Epithelial cell of proximal tubule (primary cell): ENCODE measurements around the gene SMURF1. TPM values are rescaled to one million over a fixed set of nuclear protein-coding genes. Genes with fewer than 3 reads are reported as not detected.
"Not testable (repeated sequence)": the region's sequence is repeated elsewhere in the genome, so short reads cannot be mapped to it uniquely, and the experiment has no call there.

Experiments used
- DNase-seq: peaks from one replicate; pipeline ENCODE4 v3.0.0-alpha.2; 2011; ENCODE audit warnings: low read depth
- H3K4me3 ChIP-seq: 2 replicates; pipeline ENCODE4 v1.5.1; 2011; ENCODE audit warnings: low read depth, mild to moderate bottlenecking, low read length
- total RNA-seq: library from RNA; depleted of rRNA; stranded (reverse); fragments of >200 nt; gene quantifications from 2 replicates; pipeline ENCODE4 v1.2.3, GENCODE V29; 2015
- TF ChIP-seq, protein P1 (sequence below): conservative IDR thresholded peaks from 2 replicates; pipeline ENCODE4 v1.5.1; 2012; ENCODE audit warnings: low read depth, mild to moderate bottlenecking, low read length

SMURF1 gene
- total RNA-seq, 1 donor from 2014 or later = 30.7 TPM

DNA sequence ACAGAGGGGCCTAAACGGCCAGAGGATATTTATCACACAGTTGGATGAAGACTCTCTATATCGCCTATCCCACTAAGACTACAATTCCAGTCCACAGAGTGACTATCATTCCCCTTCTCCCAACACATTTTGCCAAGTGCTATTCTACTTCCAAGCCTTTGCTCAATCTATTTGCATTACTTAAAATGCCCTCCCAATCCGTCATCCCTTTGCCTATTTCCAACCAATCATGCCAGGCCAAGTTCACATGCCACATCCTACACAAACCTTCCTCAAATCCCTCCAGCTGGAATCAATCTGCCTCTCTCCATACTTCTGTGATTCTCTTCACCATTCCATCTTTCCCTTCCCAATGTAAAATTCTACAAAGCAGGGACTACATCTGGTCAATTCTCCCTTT is 38.2 kb downstream of the SMURF1 start:
- TF ChIP-seq, protein P1, sequence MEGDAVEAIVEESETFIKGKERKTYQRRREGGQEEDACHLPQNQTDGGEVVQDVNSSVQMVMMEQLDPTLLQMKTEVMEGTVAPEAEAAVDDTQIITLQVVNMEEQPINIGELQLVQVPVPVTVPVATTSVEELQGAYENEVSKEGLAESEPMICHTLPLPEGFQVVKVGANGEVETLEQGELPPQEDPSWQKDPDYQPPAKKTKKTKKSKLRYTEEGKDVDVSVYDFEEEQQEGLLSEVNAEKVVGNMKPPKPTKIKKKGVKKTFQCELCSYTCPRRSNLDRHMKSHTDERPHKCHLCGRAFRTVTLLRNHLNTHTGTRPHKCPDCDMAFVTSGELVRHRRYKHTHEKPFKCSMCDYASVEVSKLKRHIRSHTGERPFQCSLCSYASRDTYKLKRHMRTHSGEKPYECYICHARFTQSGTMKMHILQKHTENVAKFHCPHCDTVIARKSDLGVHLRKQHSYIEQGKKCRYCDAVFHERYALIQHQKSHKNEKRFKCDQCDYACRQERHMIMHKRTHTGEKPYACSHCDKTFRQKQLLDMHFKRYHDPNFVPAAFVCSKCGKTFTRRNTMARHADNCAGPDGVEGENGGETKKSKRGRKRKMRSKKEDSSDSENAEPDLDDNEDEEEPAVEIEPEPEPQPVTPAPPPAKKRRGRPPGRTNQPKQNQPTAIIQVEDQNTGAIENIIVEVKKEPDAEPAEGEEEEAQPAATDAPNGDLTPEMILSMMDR = no peak
- DNase-seq = no peak

DNA sequence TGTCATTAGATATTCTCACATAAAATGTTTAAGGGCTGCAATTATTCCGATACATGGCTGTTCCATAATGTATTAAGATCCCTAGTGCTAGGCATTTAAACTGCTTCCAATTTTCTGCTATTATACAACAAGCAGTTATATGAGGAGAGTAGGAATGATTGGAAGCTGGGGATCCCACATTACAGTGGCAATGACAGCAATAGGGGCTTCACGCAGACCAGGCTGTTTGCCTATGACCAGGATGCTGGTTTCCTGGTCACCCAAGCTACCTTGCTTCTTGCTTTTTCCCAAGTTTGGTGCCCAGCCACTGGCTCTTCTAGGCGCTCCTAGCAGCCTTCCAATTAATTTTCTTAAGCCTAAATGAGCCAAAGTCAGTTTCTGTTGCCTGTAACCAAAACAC is 39.3 kb downstream of the SMURF1 start:
- TF ChIP-seq, protein P1 = no peak
- no peak overlapping the region for H3K4me3 ChIP-seq
- no peak for DNase-seq

More for the DNA sequence above, 38.2 kb downstream of the SMURF1 start:
- no peak overlapping the region for H3K4me3 ChIP-seq

DNA sequence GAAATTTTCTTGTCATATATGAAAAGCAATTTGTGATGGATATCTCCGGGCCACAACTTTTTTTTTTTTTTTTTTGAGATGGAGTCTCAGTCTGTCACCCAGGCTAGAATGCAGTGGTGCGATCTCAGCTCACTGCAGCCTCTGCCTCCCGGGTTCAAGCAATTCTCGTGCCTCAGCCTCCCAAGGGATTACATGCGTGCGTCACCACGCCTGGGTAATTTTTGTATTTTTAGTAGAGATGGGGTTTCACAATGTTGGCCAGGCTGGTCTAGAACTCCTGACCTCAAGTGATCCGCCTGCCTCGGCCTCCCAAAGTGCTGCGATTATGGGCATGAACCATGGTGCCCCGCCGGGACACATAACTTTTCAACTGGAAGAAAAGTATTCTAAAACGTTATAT is 40.1 kb downstream of the SMURF1 start:
- DNase-seq, H3K4me3 ChIP-seq: not testable (repeated sequence)

DNA sequence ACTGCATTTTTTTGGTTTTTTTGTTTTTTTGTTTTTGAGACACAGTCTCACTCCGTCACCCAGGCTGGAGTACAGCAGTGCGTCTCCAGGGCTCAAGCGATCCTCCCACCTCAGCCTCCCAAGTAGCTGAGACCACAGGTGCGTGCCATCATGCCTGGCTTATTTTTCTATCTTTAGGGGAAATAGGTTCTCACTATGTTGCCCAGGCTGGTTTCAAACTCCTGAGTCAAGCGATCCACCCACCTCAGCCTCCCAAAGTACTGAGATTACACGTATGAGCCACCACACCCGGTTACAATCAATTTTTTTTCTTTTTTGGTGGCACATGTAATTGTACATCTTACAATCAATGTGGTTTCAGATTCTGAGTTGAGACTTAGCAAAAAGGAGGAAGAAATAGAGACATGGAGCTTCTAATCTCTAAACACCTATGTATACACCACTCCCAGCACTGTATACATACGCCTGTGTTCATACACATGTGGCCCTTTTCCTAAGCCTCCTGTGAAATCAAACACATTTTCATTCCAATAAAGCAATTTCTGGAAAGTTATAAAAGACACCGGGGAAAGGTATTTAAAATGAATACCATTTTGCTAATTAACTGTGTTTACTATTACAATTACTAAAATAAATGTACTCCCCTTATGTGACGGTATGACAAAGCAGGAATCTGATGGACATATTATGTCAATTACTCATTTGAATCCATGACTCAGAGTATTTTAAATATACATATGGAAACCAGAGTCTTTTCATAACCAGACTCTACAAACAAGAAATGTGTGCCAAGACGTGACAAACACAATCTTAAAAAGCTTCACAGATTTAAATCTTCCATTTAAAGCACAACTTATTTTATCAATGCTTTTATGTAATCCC is 40.9 kb downstream of the SMURF1 start:
- TF ChIP-seq, protein P1 = no peak
- no peak for DNase-seq
- no peak overlapping the region for H3K4me3 ChIP-seq

DNA sequence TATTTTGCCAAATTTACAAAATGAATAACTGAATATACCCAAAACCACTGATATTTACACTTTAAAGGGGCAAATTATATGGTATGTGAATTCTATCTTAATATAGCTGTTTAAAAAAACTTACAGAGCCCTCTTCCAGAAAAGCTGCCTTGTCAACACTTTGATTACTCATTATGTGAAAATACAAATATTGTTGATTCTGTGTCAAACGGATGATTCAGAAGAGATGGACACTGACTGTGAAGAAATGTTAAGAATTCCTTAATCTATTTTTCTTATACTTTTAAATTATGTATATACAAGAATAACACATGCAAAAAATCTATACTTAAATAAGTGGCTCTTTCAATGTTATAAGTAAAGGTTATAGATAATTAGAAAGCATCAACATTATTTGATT is 41.5 kb downstream of the SMURF1 start:
- TF ChIP-seq, protein P1 = no peak
- no peak for DNase-seq
- H3K4me3 ChIP-seq = no peak overlapping the region

DNA sequence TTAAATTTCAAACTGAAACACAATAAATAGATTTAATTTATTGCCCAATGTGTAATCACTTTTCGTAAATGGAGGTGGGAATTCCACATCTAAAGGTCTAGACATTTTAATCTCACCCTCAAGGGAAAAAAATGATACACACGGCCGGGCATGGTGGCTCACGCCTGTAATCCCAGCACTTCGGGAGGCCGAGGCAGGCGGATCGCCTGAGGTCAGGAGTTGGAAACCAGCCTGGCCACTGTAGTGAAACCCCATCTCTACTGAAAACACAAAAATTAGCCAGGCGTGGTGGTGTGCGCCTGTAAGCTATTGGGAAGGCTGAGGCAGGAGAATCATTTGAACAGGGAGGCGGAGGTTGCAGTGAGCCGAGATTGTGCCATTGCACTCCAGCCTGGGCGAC is 42.4 kb downstream of the SMURF1 start:
- not testable (repeated sequence) for DNase-seq

DNA sequence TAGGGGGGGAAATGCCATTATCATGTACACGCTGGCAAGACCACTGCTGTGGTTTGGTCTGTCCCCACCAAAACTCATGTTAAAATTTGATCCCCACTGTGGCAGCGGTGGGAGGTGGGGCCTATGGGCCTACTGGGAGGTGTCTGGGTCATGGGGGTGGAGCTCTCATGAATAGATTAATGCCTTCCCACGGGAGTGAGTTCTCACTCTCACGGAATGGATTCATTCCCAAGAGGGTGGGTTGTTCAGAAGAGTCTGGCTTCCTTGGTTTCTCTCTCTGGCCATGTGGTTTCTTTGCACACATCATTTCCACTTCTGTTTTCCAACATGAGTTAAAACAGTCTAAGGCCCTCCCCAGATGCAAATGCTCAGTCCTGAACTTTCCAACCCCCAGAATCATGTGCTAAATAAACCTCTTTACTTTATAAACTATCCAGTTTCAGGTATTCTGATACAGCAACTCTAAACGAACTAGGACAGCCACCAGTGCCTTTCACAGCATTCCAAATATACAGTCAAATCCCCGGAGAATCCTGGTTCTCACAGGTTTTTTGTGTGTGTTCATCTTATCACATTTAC is 44.3 kb downstream of the SMURF1 start:
- DNase-seq = no peak
- no peak overlapping the region for H3K4me3 ChIP-seq
- TF ChIP-seq, protein P1 = no peak

More for the DNA sequence above, 42.4 kb downstream of the SMURF1 start:
- H3K4me3 ChIP-seq = not testable (repeated sequence)
